HG03175 (cell line): ENCODE data around the gene BLM.

Source experiments
- ATAC-seq: cut with Tn5 transposase; IDR thresholded peaks from one replicate; pipeline ENCODE4 v1.9.1; 2021; ENCODE audit warnings: mild to moderate bottlenecking, moderate library complexity; ENCODE audit not compliant: unreplicated experiment

BLM gene

DNA sequence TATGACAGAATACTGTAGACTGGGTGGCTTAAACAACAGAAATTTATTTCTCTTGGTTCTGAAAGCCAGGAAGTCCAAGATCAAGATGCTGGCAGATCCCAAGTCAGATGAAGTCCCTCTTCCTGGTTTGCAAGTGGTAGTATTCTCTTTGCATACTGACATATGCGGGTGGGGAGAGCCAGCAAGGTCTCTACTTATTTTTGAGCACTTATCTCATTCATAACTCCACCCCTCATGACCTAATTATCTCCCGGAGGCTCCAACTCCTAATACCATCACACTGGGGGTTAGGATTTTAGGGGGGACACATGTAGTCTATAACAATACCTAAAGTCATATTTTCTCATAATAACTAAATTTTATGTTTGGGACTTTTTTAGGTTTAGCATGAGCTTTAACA, 65.3 kb downstream of the BLM start:
- ATAC-seq = no peak

DNA sequence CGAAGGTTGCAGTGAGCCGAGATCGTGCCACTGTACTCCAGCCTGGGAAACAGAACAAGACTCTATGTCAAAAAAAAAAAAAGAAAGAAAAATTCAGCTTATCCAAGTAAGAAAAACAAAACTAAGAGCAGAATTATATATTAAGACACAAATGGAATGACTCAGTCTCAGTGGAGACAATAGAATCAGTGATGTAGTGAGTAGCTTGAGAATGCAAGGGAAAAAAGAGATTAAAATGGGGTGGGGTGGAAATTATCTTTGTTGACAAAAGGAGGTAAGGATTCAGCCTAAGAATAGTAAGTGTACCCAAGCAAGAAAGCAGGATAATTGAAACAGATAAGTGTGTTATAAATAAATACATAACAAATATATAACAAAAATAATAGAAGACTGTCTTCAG, 70.7 kb downstream of the BLM start:
- no peak for ATAC-seq

DNA sequence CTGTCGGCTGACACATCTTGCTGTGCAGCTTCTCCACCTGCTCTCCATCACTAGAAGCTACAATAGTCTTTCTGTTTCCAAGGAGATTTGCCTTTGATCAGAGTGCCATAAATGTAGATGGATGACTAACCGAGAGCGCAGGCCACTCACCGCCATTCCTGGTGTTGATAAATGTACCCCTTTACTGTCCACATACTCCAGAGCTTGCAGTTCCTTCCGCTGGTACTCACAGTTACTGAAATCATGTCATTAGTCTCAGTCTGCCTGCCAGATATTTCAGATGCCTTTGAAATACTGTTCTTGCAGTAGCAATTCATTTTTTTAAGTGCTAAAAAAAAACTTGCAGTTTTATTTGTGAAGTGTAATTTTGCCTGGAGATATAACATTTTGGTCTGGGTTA, 72.3 kb downstream of the BLM start:
- no peak for ATAC-seq

DNA sequence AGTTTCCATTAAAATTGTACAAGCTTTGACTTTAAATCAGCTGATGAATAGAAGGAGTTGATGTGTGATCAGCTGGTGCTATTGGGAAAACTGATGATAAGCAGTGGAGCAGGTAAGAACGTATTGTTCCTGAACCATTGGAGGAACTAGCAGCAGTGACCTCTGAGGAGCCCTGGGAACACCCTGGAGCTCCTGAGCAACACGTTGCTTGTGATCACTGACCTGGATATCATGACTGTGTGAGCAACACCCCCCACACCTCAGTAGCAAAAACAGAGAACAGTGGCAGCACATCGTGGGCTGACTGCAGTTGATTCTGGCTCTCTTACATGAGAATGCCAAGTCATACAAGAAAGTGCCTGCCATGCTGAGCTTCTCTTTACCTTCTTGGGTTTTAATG, 72.9 kb downstream of the BLM start:
- ATAC-seq = no peak

DNA sequence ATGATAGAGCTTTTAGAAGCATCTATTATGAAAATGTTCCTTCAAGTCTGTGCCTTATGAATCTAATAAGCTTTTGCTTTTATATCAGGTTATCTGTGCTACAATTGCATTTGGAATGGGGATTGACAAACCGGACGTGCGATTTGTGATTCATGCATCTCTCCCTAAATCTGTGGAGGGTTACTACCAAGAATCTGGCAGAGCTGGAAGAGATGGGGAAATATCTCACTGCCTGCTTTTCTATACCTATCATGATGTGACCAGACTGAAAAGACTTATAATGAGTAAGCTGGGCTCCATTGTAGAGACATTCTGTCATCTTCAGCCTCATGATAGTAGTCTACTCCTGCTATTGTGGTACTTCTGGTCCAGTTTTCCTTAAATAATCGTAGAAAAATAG, 73.4 kb downstream of the BLM start:
- no peak for ATAC-seq

DNA sequence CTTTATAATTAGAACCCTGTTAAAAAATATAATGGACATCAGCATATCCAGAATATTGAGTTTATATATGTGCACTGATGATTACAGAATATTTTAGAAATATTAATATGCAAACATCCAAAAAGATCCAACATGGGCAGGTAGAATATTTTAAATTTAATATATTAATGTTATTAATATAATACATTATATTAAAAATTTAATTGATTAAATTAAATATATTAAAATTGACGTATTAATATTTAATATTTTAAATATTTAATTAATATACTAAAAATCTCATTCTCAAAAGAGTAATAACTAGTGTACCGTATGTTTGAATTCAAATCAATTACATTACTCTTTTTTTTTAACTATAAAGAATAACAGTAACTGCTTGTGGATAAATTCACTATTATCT, 77.4 kb downstream of the BLM start:
- no peak for ATAC-seq

DNA sequence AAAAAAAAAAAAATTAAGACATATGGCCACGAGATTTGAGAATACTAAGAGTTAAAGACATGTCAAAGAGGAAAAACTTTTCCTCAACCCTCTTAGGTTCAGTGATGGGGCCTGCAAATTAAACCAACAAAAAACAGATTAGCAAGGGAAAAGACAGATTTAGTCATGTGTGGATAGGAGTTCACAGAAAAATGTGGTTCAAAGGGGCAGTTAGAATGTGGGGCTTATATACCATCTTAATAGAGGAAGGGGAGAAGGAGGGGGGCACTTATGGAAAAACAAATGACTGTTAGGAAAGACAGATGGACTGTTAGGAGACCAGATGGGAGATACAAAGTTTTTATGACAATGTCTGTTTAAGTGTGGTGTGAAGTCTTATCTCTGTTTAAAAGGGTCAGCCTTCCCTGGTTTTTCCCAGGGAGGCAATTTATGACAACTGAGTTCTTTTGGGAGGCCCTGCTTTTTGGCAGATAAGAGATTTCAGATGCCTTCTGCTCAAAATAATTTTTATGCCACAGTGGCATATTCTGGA, 82.6 kb downstream of the BLM start:
- no peak for ATAC-seq

DNA sequence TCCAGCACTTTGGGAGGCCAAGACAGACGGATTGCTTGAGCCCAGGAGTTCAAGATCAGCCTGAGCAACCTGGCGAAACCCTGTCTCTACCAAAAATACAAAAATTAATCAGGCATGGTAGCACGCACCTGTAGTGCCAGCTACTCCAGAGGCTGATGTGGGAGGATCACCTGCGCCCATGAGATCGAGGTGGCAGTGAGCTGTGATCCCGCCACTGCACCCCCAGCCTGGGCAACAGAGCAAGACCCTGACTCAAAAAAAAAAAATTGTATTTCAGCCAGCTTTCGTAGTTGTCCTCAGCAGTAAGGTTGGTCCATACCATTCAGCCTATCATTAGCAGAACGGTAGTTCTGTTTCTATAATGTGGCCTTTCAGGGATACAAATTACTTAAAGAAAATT, 84.7 kb downstream of the BLM start:
- no peak for ATAC-seq

DNA sequence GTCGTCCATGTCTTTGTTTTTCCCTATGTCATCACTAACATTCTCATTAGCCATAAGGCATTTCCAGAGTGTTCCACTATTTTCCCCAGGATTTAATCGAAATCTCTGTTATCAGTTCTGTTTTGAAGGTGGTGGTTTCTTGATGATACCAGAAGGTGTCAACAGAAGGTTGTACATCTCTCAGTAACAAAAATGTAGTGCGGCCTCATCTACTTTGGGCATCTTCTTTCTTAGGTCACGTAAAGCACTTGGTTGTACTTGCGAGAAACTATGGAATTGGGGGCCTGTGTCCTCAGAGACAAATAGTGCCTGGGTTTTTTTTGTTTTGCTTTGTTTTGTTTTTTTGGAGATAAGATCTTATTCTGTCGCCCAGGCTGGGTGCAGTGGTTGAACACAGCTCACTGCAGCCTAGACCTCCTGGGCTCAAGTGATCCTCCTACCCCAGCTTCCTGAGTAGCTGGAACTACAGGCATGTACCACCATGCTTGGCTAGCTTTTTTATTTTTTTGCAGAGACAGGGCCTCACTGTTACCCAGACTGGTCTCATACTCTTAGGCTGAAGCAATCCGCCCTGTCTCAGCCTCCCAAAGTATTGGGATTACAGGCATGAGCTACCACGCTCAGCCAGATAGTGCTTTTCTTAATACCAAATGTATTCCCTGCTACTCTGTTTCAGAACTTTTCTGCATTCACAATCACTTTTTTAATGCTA, 90.1 kb downstream of the BLM start:
- ATAC-seq = no peak

DNA sequence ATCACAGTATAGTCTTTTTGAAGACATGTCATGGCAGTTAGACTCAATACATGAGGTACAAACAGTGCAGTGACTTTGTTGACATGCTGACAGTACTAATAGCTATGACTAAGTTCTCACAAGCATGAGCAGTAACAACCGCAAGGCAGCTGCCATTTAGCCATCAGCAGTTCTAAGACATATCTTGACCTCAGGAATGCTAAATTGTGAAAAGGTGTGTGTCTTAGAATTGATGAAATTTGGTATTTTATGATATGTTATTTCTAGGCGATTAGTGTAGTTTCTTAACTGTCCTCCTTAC, 90.6 kb downstream of the BLM start:
- no peak for ATAC-seq

DNA sequence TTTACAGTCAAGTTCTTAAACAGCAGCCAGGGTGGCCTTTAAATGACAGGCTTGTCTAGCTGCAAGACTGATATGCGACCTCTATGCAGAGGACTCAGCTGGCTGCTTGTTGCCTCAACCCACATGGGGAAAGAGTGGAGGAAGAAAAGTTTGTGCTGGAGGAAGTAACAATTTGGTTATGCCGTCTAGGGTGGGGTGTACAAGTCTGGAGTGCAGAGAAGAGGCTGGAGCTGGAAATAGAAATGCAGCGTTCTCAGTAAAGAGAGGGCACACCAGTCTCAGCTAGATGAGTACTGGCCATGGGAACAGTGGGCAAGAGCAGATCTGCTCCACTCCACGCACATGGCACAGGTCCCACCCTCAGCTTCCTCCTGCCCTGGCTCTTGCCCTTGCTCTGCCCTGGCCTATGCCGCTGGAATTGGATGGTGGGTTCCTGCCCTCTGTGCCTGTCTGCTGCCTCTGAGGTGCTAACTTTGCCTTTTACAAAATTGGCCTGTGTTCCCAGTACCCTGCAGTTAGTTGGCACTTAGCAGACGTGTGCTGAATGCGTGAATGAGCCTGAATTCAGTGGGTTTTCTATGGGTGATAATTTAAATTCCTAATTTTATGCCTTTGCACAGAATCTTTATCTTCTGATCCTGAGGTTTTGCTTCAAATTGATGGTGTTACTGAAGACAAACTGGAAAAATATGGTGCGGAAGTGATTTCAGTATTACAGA, 91.5 kb downstream of the BLM start:
- no peak for ATAC-seq

DNA sequence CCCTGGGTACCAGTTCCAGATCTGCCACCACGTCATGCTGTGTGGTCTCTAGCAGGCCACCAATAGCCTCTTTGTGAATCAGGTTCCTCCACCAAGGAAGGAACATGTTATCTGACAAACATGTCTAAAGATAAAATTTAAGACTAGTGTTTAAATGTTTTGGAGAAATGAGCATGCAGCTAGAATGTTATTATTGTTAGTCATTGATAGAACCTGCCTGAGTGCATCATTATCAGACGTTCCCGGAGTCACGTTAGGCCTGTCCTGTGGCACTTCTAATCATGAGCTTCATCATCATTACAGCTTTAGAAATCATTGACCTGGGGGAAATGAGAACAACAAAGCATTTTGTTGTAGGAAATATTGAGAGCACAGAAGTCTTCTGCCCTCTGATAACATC, 92.4 kb downstream of the BLM start:
- no peak for ATAC-seq

DNA sequence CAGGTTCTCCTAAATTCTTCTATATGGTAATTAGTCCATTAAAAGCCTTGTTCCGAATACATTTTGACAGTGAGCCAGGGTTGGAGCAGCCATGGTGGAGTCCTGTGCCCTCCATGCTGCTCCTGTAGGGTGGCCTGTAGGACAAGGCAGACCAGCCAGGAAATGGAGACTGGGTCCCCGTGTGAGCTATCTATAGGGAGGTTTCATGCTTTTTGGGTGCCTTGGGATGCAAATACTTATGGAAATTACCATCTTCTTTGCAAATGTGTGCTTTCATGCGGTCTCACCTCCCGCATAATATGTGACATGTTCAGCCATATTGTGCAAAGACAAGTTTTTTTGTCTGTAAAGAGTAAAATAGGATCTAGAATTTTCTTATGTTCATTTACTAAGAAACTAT, 93.2 kb downstream of the BLM start:
- no peak for ATAC-seq

DNA sequence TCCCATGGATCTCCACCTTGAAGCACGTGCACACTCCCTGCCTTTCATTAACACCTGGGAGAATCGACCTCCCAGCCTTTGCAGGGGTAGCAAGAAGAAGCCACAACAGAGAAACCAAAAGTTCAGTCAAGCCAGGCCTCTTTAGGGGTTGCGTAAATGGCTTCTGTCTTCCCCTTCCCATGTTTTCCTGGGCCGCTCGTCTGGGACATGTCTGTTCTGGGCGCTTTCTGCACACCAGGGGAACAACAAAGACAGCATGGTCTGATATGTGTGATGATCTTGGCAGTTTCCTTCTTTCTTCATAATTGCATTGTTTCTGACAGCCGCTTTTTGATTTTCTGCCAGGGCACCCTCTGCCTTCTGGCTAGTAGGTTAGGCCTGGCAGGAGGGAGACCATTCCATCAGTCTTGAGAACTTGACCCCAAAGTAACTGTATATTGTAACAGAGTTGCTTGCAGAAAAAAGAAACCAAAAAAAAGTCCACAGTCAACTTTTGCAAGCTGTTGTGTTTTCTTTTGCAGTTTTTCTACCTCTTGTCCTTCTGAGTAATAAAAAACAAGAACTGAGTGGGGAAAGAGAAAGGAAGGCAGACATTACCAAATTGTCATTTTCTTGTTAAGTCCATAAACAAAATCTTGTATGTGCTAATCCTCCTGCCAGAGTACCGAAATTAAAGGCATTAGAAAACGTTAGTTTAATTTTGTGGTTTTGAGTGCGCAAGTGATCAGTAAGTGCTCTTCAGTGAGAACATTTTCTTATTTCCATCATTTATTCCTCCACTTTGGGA, 95.2 kb downstream of the BLM start:
- no peak for ATAC-seq

DNA sequence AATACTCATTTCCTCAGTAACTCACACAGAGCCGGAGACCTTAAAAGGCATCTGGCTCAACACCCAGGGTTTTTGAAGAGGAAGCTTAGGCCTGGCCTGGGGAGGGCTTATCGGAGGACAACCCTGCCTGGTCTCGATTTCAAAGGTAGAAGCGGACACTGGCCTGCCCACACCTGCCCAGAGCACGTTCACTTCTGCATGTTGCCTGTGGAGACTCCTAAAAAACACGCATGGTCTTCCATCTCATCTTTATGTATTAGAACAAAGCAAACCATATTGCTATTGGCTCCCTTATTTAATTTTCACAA, 95.8 kb downstream of the BLM start:
- no peak for ATAC-seq

DNA sequence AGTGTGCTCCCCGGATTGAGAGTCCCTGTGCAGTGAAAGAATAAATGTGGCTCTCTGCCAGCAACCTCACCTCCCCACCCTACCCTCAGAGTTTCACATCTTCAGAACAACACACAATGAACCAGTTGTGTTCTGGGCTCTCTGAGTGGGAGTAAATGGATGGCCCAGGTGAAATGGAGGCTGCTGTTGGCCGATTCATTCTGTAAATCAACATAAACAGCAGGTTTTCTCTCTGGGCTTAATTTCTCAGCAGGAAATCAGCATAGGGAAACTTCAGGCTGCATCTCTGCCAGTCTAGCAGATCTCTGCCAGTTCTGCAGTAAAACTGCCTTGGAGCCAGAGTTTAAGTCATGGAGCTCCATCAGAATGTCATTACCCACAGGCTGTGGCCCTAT, 96.6 kb downstream of the BLM start:
- ATAC-seq = no peak

DNA sequence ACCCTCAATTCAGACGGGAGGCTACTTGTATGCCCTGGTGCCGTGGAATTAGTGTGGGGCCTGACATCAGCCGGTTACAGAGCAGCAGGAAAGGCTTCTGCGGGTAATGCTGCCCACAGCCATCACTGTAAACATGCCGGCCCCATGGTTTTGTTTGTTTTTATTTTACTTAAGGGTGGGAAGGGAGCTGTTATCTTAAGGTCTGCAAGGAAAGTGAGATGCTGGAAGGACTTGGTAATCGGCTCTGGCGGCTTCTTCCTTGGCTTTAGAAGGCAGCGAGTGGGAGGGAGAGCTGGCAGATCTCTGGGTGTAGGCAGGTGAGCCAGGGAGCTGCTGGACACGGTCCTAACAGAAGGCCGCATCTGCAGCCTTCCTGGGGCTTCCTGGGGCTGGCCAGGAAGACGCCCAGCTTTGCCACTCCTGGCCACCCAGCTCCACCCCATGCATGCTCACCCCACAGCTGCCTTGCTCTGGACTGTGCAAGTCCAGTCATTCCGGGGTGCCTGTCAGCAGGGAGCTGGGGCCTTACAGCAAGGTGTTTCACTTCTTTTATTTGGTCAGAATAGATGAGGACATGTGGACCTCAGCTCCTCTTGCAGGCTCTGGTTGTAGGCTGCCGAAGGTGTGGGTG, 97.2 kb downstream of the BLM start:
- no peak for ATAC-seq

DNA sequence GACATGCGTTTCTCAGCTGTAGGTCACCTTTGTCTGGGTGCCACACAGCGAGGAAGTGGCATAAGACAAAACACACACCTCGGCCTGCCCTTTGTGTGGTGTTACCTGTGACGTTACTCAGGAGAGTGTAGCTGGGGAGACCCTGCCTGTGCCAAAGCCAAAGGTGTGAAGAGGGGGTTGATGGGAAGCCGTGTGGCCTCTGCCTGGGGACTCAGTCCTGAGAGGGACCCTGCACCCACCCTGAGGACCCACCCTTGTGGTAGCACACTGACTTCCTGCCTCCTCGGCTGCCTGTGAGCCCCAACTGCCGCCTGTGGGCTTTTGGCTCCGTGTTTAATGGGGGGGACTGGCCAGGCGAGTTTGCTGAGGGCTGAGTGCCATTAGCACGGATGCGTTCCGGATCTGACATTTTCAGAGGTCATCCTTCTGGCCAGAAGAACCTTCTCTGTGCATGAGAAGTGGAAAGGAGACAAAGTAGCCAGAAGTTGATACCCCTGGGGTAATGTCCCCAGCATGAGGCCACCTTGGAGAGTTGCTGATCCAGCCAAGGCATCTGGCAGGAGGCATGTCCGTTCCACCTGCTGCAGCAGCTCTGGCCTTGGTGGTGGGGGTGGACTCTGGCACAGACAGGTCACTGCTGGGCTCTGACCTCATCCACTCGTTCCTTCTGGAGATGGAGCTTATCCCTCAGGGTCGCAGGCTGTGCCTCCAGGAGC, 99.4 kb downstream of the BLM start:
- ATAC-seq = no peak

DNA sequence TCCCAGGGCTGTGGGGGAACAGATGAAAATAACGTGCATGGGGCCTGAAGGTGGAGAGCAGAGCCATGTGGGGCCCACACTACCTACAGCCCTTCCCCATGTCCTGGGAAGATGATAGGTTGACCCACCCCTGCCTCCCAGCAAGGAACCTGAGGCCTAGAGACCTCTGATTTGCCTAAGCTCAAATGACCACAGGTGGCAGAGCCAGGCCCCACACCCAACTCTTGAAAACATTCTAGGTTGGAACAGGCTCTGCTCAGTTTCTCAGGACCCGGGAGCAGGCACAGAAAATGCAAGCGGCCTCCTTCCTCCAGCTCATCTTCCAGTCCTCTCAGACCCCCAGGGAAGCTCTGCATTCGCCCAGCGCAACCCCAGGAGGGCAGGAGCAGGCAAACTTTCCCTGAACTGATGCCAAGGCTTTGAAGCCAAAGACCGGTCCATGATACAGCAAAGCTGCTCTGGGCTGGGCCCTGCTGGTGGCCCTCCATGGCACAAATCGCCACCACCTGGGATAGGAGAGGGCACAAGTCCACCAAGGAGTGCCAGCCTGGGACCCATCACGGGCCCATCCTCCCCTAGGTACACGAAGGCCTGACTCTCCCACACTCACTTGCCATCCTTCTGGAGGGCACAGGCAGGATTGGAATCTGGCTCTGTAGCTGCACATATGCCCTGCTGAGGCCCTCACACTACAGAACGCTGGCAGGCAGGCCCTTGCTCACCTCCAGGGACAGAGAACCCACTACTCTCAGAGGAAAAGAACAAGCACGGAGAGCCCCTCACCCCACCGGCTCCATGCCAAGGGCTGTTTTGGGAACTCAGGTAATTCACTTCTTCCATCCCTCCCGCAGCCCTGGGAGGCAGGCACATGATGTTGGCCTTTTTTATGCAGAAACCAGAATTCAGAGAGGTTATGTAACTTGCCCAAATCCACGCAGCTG, 100.2 kb downstream of the BLM start:
- no peak for ATAC-seq
